Activated naive CD4-positive, alpha-beta T cell treated with anti-CD3 and anti-CD28 coated beads, Interleukin-2, amount 50 U/mL, for 24 hours (primary cell): ENCODE data around the gene PCID2.

Experiments used
- H3K27ac Mint-ChIP-seq: one replicate; pipeline ENCODE4 v1.8.0; 2021; ENCODE audit warnings: mild to moderate bottlenecking, mixed read lengths
- H3K27me3 Mint-ChIP-seq: one replicate; pipeline ENCODE4 v1.8.0; 2021; ENCODE audit warnings: mixed read lengths
- H3K36me3 Mint-ChIP-seq: one replicate; pipeline ENCODE4 v1.8.0; 2021; ENCODE audit warnings: mixed read lengths
- H3K4me1 Mint-ChIP-seq: one replicate; pipeline ENCODE4 v1.8.0; 2021; ENCODE audit warnings: mixed read lengths
- H3K4me3 Mint-ChIP-seq: one replicate; pipeline ENCODE4 v1.8.0; 2021; ENCODE audit warnings: mild to moderate bottlenecking, mixed read lengths
- H3K9me3 Mint-ChIP-seq: one replicate; pipeline ENCODE4 v1.8.0; 2021; ENCODE audit warnings: mixed read lengths

PCID2 gene

DNA sequence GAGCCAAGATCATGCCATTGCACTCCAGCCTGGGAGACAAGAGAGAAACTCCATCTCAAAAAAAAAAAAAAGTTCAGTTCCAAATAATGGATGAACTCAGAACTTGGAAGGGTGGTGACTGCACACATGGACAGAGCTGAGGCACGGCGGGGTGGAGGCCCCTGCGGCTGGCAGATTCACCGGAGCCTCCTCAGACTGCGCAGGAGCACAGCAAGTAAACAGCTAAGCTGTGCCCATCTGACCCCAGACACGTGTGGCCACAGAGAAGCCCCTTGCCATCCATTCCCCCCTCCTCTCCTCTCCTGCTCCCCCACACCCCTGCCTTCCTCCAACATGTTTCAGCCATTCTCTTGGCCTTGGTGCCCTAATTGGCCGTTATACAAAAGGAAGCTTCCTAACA, 65.6 kb downstream of the PCID2 start:
- no peaks in the 10 kb centered on the region for H3K36me3 Mint-ChIP-seq
- no peak overlapping the region for H3K4me3 Mint-ChIP-seq
- H3K27ac Mint-ChIP-seq: no peak overlapping the region
- no peaks in the 10 kb centered on the region for H3K9me3 Mint-ChIP-seq
- peaks cover 6% of the 10 kb centered on the region for H3K4me1 Mint-ChIP-seq
- H3K27me3 Mint-ChIP-seq: no peaks in the 10 kb centered on the region

GRCh38 chr13:113141601-113141970, 66.9 kb downstream of the PCID2 start:
- Mint-ChIP-seq H3K27ac (no peak overlapping the region), H3K4me1 (peaks cover 6% of the 10 kb centered on the region), H3K9me3 (no peaks in the 10 kb centered on the region), H3K36me3 (no peaks in the 10 kb centered on the region), H3K4me3 (no peak overlapping the region), H3K27me3 (no peaks in the 10 kb centered on the region)

GRCh38 chr13:113140677-113141600, 67.5 kb downstream of the PCID2 start:
- H3K36me3 Mint-ChIP-seq: no peaks in the 10 kb centered on the region
- H3K27me3 Mint-ChIP-seq: no peaks in the 10 kb centered on the region
- no peak overlapping the region for H3K4me3 Mint-ChIP-seq
- no peaks in the 10 kb centered on the region for H3K9me3 Mint-ChIP-seq
- H3K27ac Mint-ChIP-seq: no peak overlapping the region
- peaks cover 6% of the 10 kb centered on the region for H3K4me1 Mint-ChIP-seq

- Mint-ChIP-seq H3K36me3 (no peaks in the 10 kb centered on the region), H3K4me1 (no peaks in the 10 kb centered on the region), H3K4me3 (no peak overlapping the region), H3K27ac (no peak overlapping the region), H3K9me3 (no peaks in the 10 kb centered on the region), H3K27me3 (no peaks in the 10 kb centered on the region)
Observed at GRCh38 chr13:113139577-113139976, 68.9 kb downstream of the PCID2 start.

DNA sequence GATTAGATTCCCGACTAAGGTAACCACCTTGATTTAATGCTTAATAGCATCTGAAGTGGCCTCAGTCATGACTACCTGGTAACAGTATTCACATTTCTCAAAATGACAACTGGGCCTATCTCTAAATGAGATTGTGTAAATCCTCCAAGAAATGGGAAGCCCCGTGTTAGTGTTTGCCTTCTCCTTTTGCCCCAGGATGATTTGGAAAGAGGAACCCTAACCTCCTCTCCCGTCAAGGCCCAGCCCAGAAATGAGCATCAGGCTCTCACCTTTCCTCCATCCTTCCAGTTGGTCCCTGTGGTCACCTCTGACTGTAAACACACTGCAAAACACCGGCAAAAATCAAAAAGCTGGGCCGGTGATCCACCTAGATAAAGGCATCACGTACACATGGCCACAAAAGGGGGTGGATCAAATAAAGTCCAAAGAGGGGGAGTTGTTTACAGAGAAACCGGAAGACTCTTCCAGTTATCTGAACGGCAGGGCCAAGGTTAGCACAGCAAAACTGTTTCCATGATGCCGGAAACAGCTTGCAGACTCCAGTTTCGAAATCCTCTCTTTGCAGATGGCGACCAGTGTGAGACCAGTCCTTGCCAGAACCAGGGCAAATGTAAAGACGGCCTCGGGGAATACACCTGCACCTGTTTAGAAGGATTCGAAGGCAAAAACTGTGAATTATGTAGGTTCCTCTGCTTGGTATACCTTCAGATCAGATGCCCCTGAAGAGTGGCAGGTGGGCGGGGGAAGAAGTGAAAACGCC, 69.5 kb downstream of the PCID2 start:
- Mint-ChIP-seq H3K27ac (no peak overlapping the region), H3K9me3 (no peaks in the 10 kb centered on the region), H3K36me3 (no peaks in the 10 kb centered on the region), H3K27me3 (no peaks in the 10 kb centered on the region), H3K4me3 (no peak overlapping the region), H3K4me1 (no peaks in the 10 kb centered on the region)

DNA sequence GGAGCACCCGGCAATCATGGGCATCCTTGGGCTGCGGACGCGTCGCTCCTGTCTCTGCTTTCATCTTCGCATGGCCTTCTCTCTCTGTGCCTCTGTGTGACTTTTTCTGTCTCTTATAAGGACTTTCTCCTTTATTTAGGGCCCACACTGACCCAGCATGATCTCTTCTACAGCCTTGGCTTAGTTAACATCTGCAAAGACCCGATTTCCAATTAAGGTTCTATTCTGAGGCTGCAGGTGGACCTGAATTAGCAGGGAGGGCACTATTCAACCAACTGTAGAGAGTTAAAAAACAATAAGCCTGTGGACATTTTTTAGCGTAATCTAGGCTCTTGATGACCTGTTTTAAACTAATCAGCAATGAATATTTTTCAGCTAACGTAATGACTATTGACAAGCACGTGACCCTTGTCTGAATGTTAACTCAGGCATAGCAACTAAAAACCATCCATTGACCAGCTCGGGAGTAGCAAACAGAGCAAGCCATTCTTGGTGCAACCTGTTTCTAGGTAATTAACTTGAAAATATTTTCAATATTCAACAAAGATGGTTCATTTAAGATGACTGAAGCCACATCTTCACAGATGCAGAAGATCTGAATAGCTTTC, 70.7 kb downstream of the PCID2 start:
- no peaks in the 10 kb centered on the region for H3K27me3 Mint-ChIP-seq
- H3K4me1 Mint-ChIP-seq: no peaks in the 10 kb centered on the region
- no peak overlapping the region for H3K4me3 Mint-ChIP-seq
- H3K36me3 Mint-ChIP-seq: no peaks in the 10 kb centered on the region
- H3K9me3 Mint-ChIP-seq: no peaks in the 10 kb centered on the region
- no peak overlapping the region for H3K27ac Mint-ChIP-seq

DNA sequence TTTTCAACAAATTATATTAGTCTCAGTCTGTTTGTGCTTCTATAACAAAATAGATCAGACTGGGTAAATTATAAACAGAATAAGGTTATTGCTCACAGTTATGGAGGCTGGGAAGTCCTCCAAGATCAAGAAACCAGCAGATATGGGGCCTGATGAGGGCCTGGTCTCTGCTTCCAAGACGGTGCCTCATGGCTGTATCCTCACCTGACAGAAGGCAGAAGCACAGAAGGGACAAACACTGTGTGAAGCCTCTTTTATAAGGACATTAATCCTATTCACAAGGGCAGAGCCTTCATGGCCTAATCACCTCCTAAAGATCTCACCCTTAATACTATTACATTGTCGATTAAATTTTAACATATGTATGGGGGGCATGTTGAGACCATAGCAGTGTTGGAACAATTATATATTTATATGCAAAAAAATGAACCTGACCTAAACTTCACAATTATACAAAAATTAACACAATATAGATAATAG, 73.1 kb downstream of the PCID2 start:
- Mint-ChIP-seq H3K36me3 (no peaks in the 10 kb centered on the region), H3K4me1 (no peaks in the 10 kb centered on the region)

GRCh38 chr13:113129921-113130750, 78.3 kb downstream of the PCID2 start:
- no peak overlapping the region for H3K27ac Mint-ChIP-seq
- no peaks in the 10 kb centered on the region for H3K36me3 Mint-ChIP-seq
- H3K4me1 Mint-ChIP-seq: peaks cover 6% of the 10 kb centered on the region
- H3K27me3 Mint-ChIP-seq: peaks cover 8% of the 10 kb centered on the region
- peak overlapping the region; percentile 51 for H3K4me3 Mint-ChIP-seq
- no peaks in the 10 kb centered on the region for H3K9me3 Mint-ChIP-seq

More for the DNA sequence above, 73.1 kb downstream of the PCID2 start:
- Mint-ChIP-seq H3K9me3 (no peaks in the 10 kb centered on the region), H3K4me3 (no peak overlapping the region), H3K27me3 (no peaks in the 10 kb centered on the region), H3K27ac (no peak overlapping the region)

DNA sequence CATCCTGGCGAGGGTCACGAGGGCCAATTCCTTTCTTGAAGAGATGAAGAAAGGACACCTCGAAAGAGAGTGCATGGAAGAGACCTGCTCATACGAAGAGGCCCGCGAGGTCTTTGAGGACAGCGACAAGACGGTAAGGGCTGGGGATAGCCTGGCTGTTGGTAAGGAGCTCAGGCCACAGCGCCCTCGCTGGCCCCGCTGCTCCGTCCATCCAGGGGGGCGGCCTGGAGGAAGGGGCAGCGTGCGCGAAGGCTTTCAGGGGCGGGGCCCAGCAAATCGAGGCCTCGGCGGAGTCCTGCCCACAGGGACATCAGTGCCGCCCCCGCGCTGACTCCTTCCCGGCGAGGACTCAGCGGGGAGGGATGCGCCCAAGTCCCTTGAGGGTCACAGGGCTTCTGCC, 79.0 kb downstream of the PCID2 start:
- Mint-ChIP-seq H3K4me1 (peaks cover 6% of the 10 kb centered on the region), H3K36me3 (no peaks in the 10 kb centered on the region), H3K27ac (no peak overlapping the region), H3K27me3 (peaks cover 8% of the 10 kb centered on the region), H3K9me3 (no peaks in the 10 kb centered on the region), H3K4me3 (no peak overlapping the region)
